ENCODE results near the gene RPL23.
A peak's percentile ranks its signal among the peaks of the same experiment; 100 is the strongest.
"Not testable (repeated sequence)": the region's sequence is repeated elsewhere in the genome, so short reads cannot be mapped to it uniquely, and the experiment has no call there.

The RPL23 gene

GRCh38 chr17:38867179-38867967 is 13.9 kb upstream of the RPL23 start:
- DNase-seq (ENCODE audit: low spot score) = no peak

GRCh38 chr17:38864636-38865398 is 11.3 kb upstream of the RPL23 start:
- no peak for DNase-seq (ENCODE audit: low spot score)

GRCh38 chr17:38861399-38861843 is 7.9 kb upstream of the RPL23 start:
- no peak for DNase-seq (ENCODE audit: low spot score)

GRCh38 chr17:38857271-38857670 is 3.8 kb upstream of the RPL23 start:
- DNase-seq (ENCODE audit: low spot score) = no peak

- DNase-seq (ENCODE audit: low spot score) = not testable (repeated sequence)
Observed at GRCh38 chr17:38855101-38855714, 1.7 kb upstream of the RPL23 start.

GRCh38 chr17:38852771-38853291 is 690 bp downstream of the RPL23 start:
- DNase-seq (ENCODE audit: low spot score) = no peak

- DNase-seq (ENCODE audit: low spot score) = no peak
Observed at GRCh38 chr17:38851434-38851833, 2.1 kb downstream of the RPL23 start.

GRCh38 chr17:38850374-38850773 is 3.1 kb downstream of the RPL23 start:
- DNase-seq (ENCODE audit: low spot score) = no peak

GRCh38 chr17:38848939-38849605 is 4.4 kb downstream of the RPL23 start:
- no peak for DNase-seq (ENCODE audit: low spot score)

- no peak for DNase-seq (ENCODE audit: low spot score)
Observed at GRCh38 chr17:38848557-38848891, 5.0 kb downstream of the RPL23 start.

- DNase-seq (ENCODE audit: low spot score) = no peak
Observed at GRCh38 chr17:38844261-38844757, 9.2 kb downstream of the RPL23 start.

GRCh38 chr17:38825762-38826247 is 27.7 kb downstream of the RPL23 start:
- no peak for DNase-seq (ENCODE audit: low spot score)

- DNase-seq (ENCODE audit: low spot score) = peak; percentile 95
Observed at GRCh38 chr17:38824899-38825761, 28.4 kb downstream of the RPL23 start, which contains the start of gene CWC25. CWC25 (minus strand) TSS chr17:38825321; CDS start chr17:38825183, 138 bp downstream.

- DNase-seq (ENCODE audit: low spot score) = no peak
Observed at GRCh38 chr17:38815576-38816193, 37.8 kb downstream of the RPL23 start.

GRCh38 chr17:38809828-38810227 is 43.7 kb downstream of the RPL23 start:
- no peak for DNase-seq (ENCODE audit: low spot score)

- no peak for DNase-seq (ENCODE audit: low spot score)
Observed at GRCh38 chr17:38800237-38800760, 53.2 kb downstream of the RPL23 start.

- DNase-seq (ENCODE audit: low spot score) = peak; percentile 99
Observed at GRCh38 chr17:38799501-38800236, 53.9 kb downstream of the RPL23 start, which contains the start of gene PIP4K2B. PIP4K2B (minus strand) TSS chr17:38799556; CDS start chr17:38799424, 132 bp downstream.

- peak; percentile 66 for DNase-seq (ENCODE audit: low spot score)
Observed at GRCh38 chr17:38798614-38799500, 54.7 kb downstream of the RPL23 start.

Measured in Ammon's horn (tissue), 1 donor.